Stomach (tissue), 4 donors: ENCODE measurements around the gene IL13.

Experiments
- CTCF ChIP-seq, 7 experiments: fragments of 450-650 bp in 4 of 7; fragments of 200-600 bp in 3 of 7; sonication (generic) in 3 of 7; IDR thresholded peaks; one replicate each; pipeline ENCODE4 v1.5.1; 2016 to 2019; ENCODE audit warnings: antibody characterized with exemption in 7 of 7, control low read depth in 2 of 7, mild to moderate bottlenecking in 1 of 7
- EP300 ChIP-seq: sonication (generic); formaldehyde crosslinking; IDR thresholded peaks from one replicate; pipeline ENCODE4 v1.6.1; 2017; ENCODE audit warnings: antibody characterized with exemption
- POLR2A ChIP-seq, 4 donors: fragments of 450-650 bp; IDR thresholded peaks; one replicate each; pipeline ENCODE4 v1.6.1; 2016; ENCODE audit warnings: antibody characterized with exemption in 4 of 4, control low read depth in 2 of 4, mild to moderate bottlenecking in 1 of 4, moderate library complexity in 1 of 4
- POLR2AphosphoS5 ChIP-seq, 3 donors: sonication (generic); formaldehyde crosslinking; IDR thresholded peaks; one replicate each; pipeline ENCODE4 v1.6.1; 2016; ENCODE audit warnings: antibody characterized with exemption in 3 of 3

GRCh38 chr5:132628814-132629213 is 29.2 kb upstream of the IL13 start:
- TF ChIP-seq CTCF (IDR thresholded peaks at IDR 0.05) (no peak), EP300 (no peak), POLR2A (IDR thresholded peaks at IDR 0.05) (no peak), POLR2AphosphoS5 (IDR thresholded peaks at IDR 0.05) (no peak)
